NT2/D1 (cell line): Measurements from ENCODE around the gene SERPINB1.

ENCODE experiments used
- DNase-seq: peaks from one replicate; pipeline ENCODE4 v3.0.0-alpha.2; 2011; ENCODE audit warnings: low read depth, low spot score
- H3K27me3 ChIP-seq: 2 replicates; pipeline ENCODE4 v1.6.0; 2011; ENCODE audit warnings: mild to moderate bottlenecking; ENCODE audit not compliant: insufficient read length, insufficient read depth
- H3K36me3 ChIP-seq: 2 replicates; pipeline ENCODE4 v1.6.1; 2011; ENCODE audit warnings: mild to moderate bottlenecking, low read length, mixed read lengths; ENCODE audit not compliant: insufficient read depth, insufficient read length
- H3K4me1 ChIP-seq: 2 replicates; pipeline ENCODE4 v1.5.1; 2011; ENCODE audit not compliant: insufficient read depth, insufficient read length
- H3K4me3 ChIP-seq: 2 replicates; pipeline ENCODE4 v1.5.1; 2011; ENCODE audit warnings: low read depth; ENCODE audit not compliant: insufficient read length
- H3K9ac ChIP-seq: 2 replicates; pipeline ENCODE4 v1.6.0; 2011; ENCODE audit warnings: low read depth; ENCODE audit not compliant: insufficient read length
- H3K9me3 ChIP-seq: 2 replicates; pipeline ENCODE4 v1.5.1; 2011; ENCODE audit warnings: mild to moderate bottlenecking, low read length; ENCODE audit not compliant: insufficient read depth
- SUZ12 ChIP-seq: IDR thresholded peaks from 2 replicates; pipeline ENCODE4 v1.6.1; 2011; ENCODE audit not compliant: insufficient read length, insufficient read depth; ENCODE audit errors: extremely low read depth
- YY1 ChIP-seq: IDR thresholded peaks from 2 replicates; pipeline ENCODE4 v1.6.1; 2011; ENCODE audit not compliant: insufficient read length, insufficient read depth
- ZNF274 ChIP-seq: IDR thresholded peaks from 2 replicates; pipeline ENCODE4 v1.6.1; 2011; ENCODE audit warnings: mild to moderate bottlenecking, low read depth, low read length

SERPINB1 gene

DNA sequence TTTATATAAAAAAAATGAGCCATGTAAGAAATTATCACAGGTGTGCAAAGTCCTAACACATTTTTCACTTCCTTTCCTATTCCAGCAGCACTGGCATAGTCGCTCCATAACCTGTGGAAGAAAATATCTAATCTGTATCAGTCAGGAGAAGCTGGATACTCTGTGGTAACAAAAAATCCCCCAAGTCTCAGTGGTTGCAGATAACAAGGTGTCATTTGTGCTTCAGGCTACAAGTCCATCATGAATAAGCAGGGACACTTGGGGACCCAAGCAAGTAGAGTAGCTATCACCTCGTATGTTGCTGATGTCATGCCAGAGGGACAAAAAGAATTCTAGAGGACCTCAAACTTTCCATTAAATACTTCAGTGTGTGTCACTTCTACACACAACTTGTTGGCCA lies 30.3 kb upstream of the SERPINB1 start:
- no peaks in the 10 kb centered on the region for H3K27me3 ChIP-seq
- TF ChIP-seq SUZ12 (no peak), ZNF274 (no peak), YY1 (no peak)
- H3K4me3 ChIP-seq, result no peak overlapping the region
- no peak for DNase-seq
- H3K36me3 ChIP-seq, result no peaks in the 10 kb centered on the region
- no peak overlapping the region for H3K9ac ChIP-seq
- peaks cover 9% of the 10 kb centered on the region; the same call in 1 of the 2 replicates for H3K9me3 ChIP-seq
- H3K4me1 ChIP-seq, result peaks cover 6% of the 10 kb centered on the region

DNA sequence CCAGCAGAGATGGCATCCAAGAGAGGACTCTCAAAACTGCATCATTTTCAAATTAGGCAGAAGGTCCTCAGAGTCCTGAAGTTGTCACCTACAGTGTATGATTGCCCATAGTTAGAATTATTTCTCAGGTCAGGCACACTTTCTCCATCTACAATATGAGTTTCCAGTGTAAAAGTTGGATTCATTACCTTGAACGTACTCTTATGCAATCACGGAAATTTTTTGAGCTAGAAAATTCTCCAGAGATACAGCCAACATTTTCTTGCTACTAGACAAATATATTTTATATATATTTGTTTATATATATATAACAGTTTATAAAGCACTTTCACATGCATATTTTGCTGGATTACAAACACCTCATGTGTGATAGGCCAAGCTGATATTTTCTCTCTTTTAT lies 29.4 kb upstream of the SERPINB1 start:
- TF ChIP-seq ZNF274 (no peak), YY1 (no peak), SUZ12 (no peak)
- Histone ChIP-seq H3K4me1 (peaks cover 4% of the 10 kb centered on the region), H3K9me3 (peaks cover 9% of the 10 kb centered on the region; the same call in 1 of the 2 replicates), H3K27me3 (no peaks in the 10 kb centered on the region), H3K36me3 (no peaks in the 10 kb centered on the region), H3K4me3 (no peak overlapping the region), H3K9ac (no peak overlapping the region)
- DNase-seq, result no peak

DNA sequence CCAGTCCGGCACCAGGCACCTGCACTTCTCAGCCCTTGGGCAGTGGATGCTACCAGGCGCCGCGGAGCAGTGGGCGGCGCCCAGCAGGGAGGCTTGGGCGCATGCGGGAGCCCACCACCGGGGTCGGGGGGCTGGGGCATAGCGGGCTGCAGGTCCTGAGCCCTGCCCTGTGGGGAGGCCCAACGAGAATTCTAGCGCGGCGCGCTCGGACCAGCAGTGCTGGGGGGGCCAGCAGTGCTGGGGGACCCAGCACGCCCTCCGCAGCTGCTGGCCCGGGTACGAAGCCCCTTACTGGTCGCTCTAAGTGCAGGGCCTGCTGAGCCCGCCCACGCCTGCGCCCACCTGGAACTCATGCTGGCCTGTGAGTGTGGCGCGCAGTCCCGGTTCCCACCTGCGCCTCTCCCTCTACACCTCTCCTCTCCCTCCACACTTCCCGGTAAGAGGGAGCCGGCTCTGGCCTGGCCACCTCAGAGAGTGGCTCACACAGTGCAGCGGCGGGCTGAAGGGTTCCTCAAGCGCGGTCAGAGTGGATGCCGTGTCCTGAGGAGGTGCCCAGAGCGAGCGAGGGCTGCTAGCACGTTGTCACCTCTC lies 28.5 kb upstream of the SERPINB1 start:
- Histone ChIP-seq H3K27me3 (no peaks in the 10 kb centered on the region), H3K4me3 (no peak overlapping the region), H3K36me3 (no peaks in the 10 kb centered on the region), H3K4me1 (peaks cover 6% of the 10 kb centered on the region), H3K9me3 (peaks cover 9% of the 10 kb centered on the region; the same call in 1 of the 2 replicates), H3K9ac (no peak overlapping the region)
- no peak for DNase-seq
- TF ChIP-seq SUZ12, result no peak
- TF ChIP-seq ZNF274, result no peak
- no peak for TF ChIP-seq YY1

DNA sequence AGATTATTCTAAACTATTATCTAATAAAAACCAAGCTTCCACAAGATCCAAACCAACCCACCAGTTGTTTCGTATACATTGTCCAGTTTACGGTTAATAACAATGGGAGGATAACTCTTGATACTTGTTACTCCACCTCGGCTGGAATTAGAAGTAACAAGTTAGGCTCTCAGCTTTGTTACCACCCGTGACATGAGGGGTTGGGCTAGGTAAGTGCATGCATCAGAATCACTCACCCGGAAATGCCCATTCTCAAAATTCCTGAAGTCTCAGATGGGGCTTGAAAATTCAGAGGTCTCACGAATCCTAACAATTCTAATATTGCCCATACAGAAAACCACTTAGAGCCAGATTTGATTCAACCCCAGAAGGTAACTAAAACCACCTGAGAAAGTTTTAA lies 27.0 kb upstream of the SERPINB1 start:
- DNase-seq, result no peak
- H3K36me3 ChIP-seq, result no peaks in the 10 kb centered on the region
- peaks cover 9% of the 10 kb centered on the region; the same call in 1 of the 2 replicates for H3K9me3 ChIP-seq
- TF ChIP-seq SUZ12, result no peak
- TF ChIP-seq YY1, result no peak
- TF ChIP-seq ZNF274, result no peak
- no peaks in the 10 kb centered on the region for H3K27me3 ChIP-seq
- H3K4me3 ChIP-seq, result no peak overlapping the region
- H3K4me1 ChIP-seq, result peaks cover 2% of the 10 kb centered on the region
- H3K9ac ChIP-seq, result no peak overlapping the region

DNA sequence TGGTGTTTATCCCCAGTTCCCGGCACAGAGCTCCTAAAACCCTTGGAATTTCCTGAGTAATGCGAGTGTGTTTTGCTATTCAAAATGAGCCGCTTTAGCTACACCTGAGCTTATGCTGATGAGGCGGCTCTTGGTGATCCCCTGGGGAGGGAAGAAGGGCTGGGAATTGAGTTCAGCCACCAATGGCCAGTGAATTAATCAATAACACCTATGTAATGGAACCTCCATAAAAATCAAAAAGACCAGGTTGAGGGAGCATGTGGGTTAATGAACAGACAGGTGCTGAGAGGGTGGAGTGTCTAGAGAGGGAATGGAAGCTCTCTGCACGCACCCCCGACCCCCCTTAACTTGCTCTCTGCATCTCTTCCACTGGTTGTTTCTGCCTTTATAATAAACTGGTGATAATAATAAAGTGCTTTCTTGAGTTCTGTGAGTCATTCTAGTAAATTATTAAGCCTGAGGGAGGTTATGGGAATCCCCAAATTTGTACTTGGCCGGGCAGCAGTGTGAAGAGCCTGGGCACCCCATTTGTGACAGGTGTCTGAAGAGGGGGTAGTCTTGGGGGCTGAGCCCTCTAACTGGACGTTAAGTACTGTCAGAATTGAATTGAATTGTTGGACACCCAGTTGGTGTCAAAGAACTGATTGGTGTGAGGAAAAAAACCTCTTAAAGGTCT lies 24.6 kb upstream of the SERPINB1 start:
- TF ChIP-seq YY1 (no peak), ZNF274 (no peak), SUZ12 (no peak)
- Histone ChIP-seq H3K9ac (no peak overlapping the region), H3K36me3 (no peaks in the 10 kb centered on the region), H3K4me1 (peaks cover 2% of the 10 kb centered on the region), H3K9me3 (peaks cover 9% of the 10 kb centered on the region; the same call in 1 of the 2 replicates), H3K4me3 (no peak overlapping the region), H3K27me3 (no peaks in the 10 kb centered on the region)
- DNase-seq, result no peak

DNA sequence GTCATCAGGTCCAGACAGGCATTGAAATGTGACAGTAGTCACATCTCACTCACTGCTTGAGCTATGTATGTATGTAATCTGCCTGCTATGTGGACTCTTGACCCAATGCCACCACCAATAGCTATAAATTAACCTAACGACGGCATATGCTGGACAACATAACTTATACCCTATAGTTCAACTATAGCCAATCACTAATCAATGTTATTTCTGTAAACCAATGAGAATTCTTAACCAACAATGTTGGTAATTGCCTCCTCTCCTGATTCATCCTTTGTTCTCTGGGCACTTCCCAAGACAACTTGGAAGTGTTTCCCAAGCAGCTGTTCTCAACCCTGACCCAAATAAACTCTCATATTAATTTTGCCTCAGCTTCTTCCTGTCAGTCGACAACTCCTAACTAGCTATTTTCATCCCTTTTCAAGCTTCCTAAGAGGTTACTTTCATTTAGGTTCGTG lies 24.1 kb upstream of the SERPINB1 start:
- no peak overlapping the region for H3K4me3 ChIP-seq
- TF ChIP-seq ZNF274 (no peak), SUZ12 (no peak), YY1 (no peak)
- H3K9me3 ChIP-seq, result peaks cover 9% of the 10 kb centered on the region; the same call in 1 of the 2 replicates
- peaks cover 2% of the 10 kb centered on the region for H3K4me1 ChIP-seq
- no peak overlapping the region for H3K9ac ChIP-seq
- no peak for DNase-seq
- no peaks in the 10 kb centered on the region for H3K36me3 ChIP-seq
- H3K27me3 ChIP-seq, result no peaks in the 10 kb centered on the region

DNA sequence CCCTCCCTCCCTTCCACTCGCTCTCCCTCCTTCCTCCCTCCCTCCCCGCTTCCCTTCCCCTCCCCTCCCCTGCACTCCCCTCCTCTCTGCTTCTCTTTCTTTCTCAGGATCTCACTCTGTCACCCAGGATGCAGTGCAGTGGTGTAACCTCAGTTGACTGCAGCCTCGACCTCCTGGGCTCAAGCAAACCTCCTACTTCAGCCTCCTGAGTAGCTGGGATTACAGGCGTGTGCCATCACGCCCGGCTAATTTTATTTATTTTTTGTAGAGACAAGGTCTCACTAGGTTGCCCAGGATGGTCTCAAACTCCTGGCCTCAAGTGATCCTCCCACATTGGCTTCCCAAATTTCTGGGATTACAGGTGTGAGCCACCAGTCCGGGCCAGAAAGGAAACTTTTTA lies 23.6 kb upstream of the SERPINB1 start:
- Histone ChIP-seq H3K4me1 (peaks cover 2% of the 10 kb centered on the region), H3K36me3 (no peaks in the 10 kb centered on the region), H3K27me3 (no peaks in the 10 kb centered on the region), H3K9ac (no peak overlapping the region), H3K4me3 (no peak overlapping the region), H3K9me3 (peaks cover 9% of the 10 kb centered on the region; the same call in 1 of the 2 replicates)
- TF ChIP-seq SUZ12 (no peak), YY1 (no peak), ZNF274 (no peak)
- no peak for DNase-seq

DNA sequence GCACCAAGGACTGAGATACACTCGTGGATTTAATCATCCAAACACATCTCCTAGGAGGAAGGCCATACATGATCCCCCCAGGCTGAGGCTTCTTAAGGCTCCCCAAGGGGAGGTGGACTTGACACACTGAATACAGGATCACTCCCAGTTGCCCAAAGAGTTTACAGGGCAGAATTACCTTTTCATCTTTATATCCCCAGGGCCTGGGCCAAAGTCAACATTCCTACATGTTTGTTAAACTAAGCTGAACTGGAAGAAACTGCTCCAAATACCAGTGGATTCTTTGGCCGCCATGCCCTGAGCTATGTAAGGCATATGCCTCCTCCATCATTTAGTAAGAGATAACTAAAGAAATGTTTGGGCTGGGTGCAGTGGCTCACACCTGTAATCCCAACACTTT lies 22.2 kb upstream of the SERPINB1 start:
- Histone ChIP-seq H3K27me3 (no peaks in the 10 kb centered on the region), H3K4me1 (peaks cover 2% of the 10 kb centered on the region), H3K4me3 (no peak overlapping the region), H3K9me3 (no peaks in the 10 kb centered on the region), H3K36me3 (no peaks in the 10 kb centered on the region), H3K9ac (no peak overlapping the region)
- TF ChIP-seq ZNF274 (no peak), SUZ12 (no peak), YY1 (no peak)
- no peak for DNase-seq
